ENCODE measurements around the gene NID2. TPM values are rescaled to one million over a fixed set of nuclear protein-coding genes. Genes with fewer than 3 reads are reported as not detected.

The NID2 gene
- total RNA-seq, 1 donor from 2014 or later = 0.36 TPM

GRCh38 chr14:52080808-52081755, 12.2 kb upstream of the NID2 start:
- intact Hi-C loops (cut with micrococcal nuclease) = no loop called here

- intact Hi-C loops (cut with micrococcal nuclease) = no loop called here
Observed at GRCh38 chr14:52080158-52080800, 11.4 kb upstream of the NID2 start.

GRCh38 chr14:52079239-52079959, 10.5 kb upstream of the NID2 start:
- intact Hi-C loops (cut with micrococcal nuclease) = no loop called here

- intact Hi-C loops (cut with micrococcal nuclease) = no loop called here
Observed at GRCh38 chr14:52078721-52079120, 9.9 kb upstream of the NID2 start.

GRCh38 chr14:52078095-52078531, 9.3 kb upstream of the NID2 start:
- intact Hi-C loops (cut with micrococcal nuclease) = no loop called here

- intact Hi-C loops (cut with micrococcal nuclease) = no loop called here
Observed at GRCh38 chr14:52077256-52077979, 8.6 kb upstream of the NID2 start.

- intact Hi-C loops (cut with micrococcal nuclease) = loop anchor here (1.0 kb wide), 1 partner anchor 21 kb away; no protein-coding TSS in a partner anchor
Observed at GRCh38 chr14:52076334-52076733, 7.5 kb upstream of the NID2 start.

GRCh38 chr14:52075371-52075770, 6.5 kb upstream of the NID2 start:
- intact Hi-C loops (cut with micrococcal nuclease) = no loop called here

- intact Hi-C loops (cut with micrococcal nuclease) = no loop called here
Observed at GRCh38 chr14:52073251-52073650, 4.4 kb upstream of the NID2 start.

- intact Hi-C loops (cut with micrococcal nuclease) = no loop called here
Observed at GRCh38 chr14:52072266-52072780, 3.5 kb upstream of the NID2 start.

GRCh38 chr14:52071675-52072074, 2.8 kb upstream of the NID2 start:
- intact Hi-C loops (cut with micrococcal nuclease) = no loop called here

- intact Hi-C loops (cut with micrococcal nuclease) = no loop called here
Observed at GRCh38 chr14:52070051-52070431, 1.2 kb upstream of the NID2 start.

GRCh38 chr14:52069307-52070050, 620 bp upstream of the NID2 start:
- intact Hi-C loops (cut with micrococcal nuclease) = loop anchor here (5.0 kb wide), 1 partner anchor 198 kb away; the partner anchor contains the start of gene PTGDR

GRCh38 chr14:52067873-52068614, 815 bp downstream of the NID2 start:
- intact Hi-C loops (cut with micrococcal nuclease) = loop anchor here (5.0 kb wide), 1 partner anchor 199 kb away; the partner anchor contains the start of gene PTGDR

GRCh38 chr14:52064174-52064573, 4.7 kb downstream of the NID2 start:
- intact Hi-C loops (cut with micrococcal nuclease) = no loop called here

- intact Hi-C loops (cut with micrococcal nuclease) = no loop called here
Observed at GRCh38 chr14:52063052-52063462, 5.8 kb downstream of the NID2 start.

- intact Hi-C loops (cut with micrococcal nuclease) = no loop called here
Observed at GRCh38 chr14:52061890-52062289, 7.0 kb downstream of the NID2 start.

- intact Hi-C loops (cut with micrococcal nuclease) = no loop called here
Observed at GRCh38 chr14:52061390-52061789, 7.5 kb downstream of the NID2 start.

GRCh38 chr14:52060080-52060479, 8.8 kb downstream of the NID2 start:
- intact Hi-C loops (cut with micrococcal nuclease) = no loop called here

Measured in T-helper 2 cell treated with Interferon-gamma antibody and Interleukin-4, amounts not matched to agents 100 ng/mL and 5 ng/mL, for 36 hours (primary cell).